K562 (cell line): ENCODE results near the gene SS18L1. TPM values are rescaled to one million over a fixed set of nuclear protein-coding genes. Genes with fewer than 3 reads are reported as not detected.

Experiments
- ATAC-seq: fragments of 200-7000 bp; cut with Tn5 transposase; 3 replicates; pipeline ENCODE4 v1.9.1; 2020; ENCODE audit warnings: moderate library complexity
- BruUV-seq: library from RNA; stranded (reverse); fragments of 400-500 nt; replicated peaks from 2 replicates; lab custom pipeline; 2021; lab: Mats Ljungman, UMichigan
- CTCF ChIA-PET: fragments of 300-600 bp; formaldehyde crosslinking; extraction: SDS; loops from one replicate; lab custom pipeline; 2021; ENCODE audit warnings: low intra/inter-chr PET ratio; lab: Yijun Ruan, JAX
- POLR2A ChIA-PET: fragments of 300-600, 350-650 bp; sonication (Branson Sonifier 250); formaldehyde crosslinking; extraction: SDS; loops from one replicate; lab custom pipeline; 2021; ENCODE audit warnings: antibody characterized with exemption, inconsistent platforms; lab: Yijun Ruan, JAX
- DNase-seq, 4 experiments: peaks; one replicate each; pipeline versions ENCODE4 v3.0.0 to v3.0.0-alpha.2; 2011 to 2018; ENCODE audit warnings: low spot score in 3 of 4, mixed read lengths in 3 of 4; ENCODE audit errors: extremely low read depth in 1 of 4
- FAIRE-seq: peaks from 2 replicates; lab custom pipeline; 2011; peaks lifted over from hg19 to GRCh38; lab: Jason Lieb, UNC
- H2AFZ ChIP-seq: 2 replicates; pipeline ENCODE4 v1.6.0; 2011; ENCODE audit warnings: low read depth, low read length, control low read depth, inconsistent platforms
- H3K27ac ChIP-seq: fragments of 200-600 bp; 3 replicates; pipeline ENCODE4 v1.8.0; 2011; ENCODE audit warnings: low read depth, mild to moderate bottlenecking, control low read depth, inconsistent platforms, low read length, moderate library complexity, mixed read lengths; ENCODE audit errors: extremely low read depth
- H3K27me3 ChIP-seq, 2 experiments: fragments of 300-600 bp in 1 of 2; 2 replicates in 1 of 2; 3 replicates in 1 of 2; pipeline versions ENCODE4 v1.6.0 to v1.8.0; 2011; ENCODE audit warnings: inconsistent platforms in 2 of 2, low read length in 2 of 2, mild to moderate bottlenecking in 1 of 2, mixed read lengths in 1 of 2, moderate library complexity in 1 of 2; ENCODE audit not compliant: control insufficient read depth in 2 of 2, insufficient read depth in 2 of 2
- H3K36me3 ChIP-seq: fragments of 300-600 bp; 3 replicates; pipeline ENCODE4 v1.8.0; 2011; ENCODE audit warnings: mild to moderate bottlenecking, low read length, inconsistent platforms; ENCODE audit not compliant: control insufficient read depth, insufficient read depth
- H3K4me1 ChIP-seq, 2 experiments: fragments of 200-600 bp in 1 of 2; replicated peaks in 1 of 2; 2 replicates in 1 of 2; 3 replicates in 1 of 2; pipeline versions ENCODE4 v1.5.1 to v1.8.0; 2011; ENCODE audit warnings: inconsistent platforms in 2 of 2, low read length in 2 of 2, mild to moderate bottlenecking in 1 of 2, mixed read lengths in 1 of 2, moderate library complexity in 1 of 2; ENCODE audit not compliant: control insufficient read depth in 2 of 2, insufficient read depth in 2 of 2
- H3K4me2 ChIP-seq: 2 replicates; pipeline ENCODE4 v1.6.1; 2011; ENCODE audit warnings: low read length, control low read depth, inconsistent platforms, mixed read lengths; ENCODE audit not compliant: insufficient read depth
- H3K4me3 ChIP-seq: fragments of 200-600 bp; sonication (generic), shearing (Covaris generic); 2 replicates; pipeline ENCODE4 v1.5.1; 2016; ENCODE audit warnings: control low read depth, inconsistent platforms
- H3K79me2 ChIP-seq: fragments of 200-600 bp; 3 replicates; pipeline ENCODE4 v1.8.0; 2011; ENCODE audit warnings: low read length, inconsistent platforms; ENCODE audit not compliant: control insufficient read depth, insufficient read depth
- H3K9ac ChIP-seq, 2 experiments: 2 replicates each; pipeline versions ENCODE4 v1.6.0 to v1.6.1; 2011; ENCODE audit warnings: low read depth in 2 of 2, low read length in 2 of 2, control low read depth in 1 of 2, inconsistent platforms in 1 of 2, mild to moderate bottlenecking in 1 of 2, mixed read lengths in 1 of 2; ENCODE audit not compliant: insufficient read depth in 1 of 2
- H3K9me1 ChIP-seq: one replicate; pipeline ENCODE4 v1.6.0; 2011; ENCODE audit warnings: inconsistent platforms, mild to moderate bottlenecking, low read length, moderate library complexity; ENCODE audit not compliant: control insufficient read depth, insufficient read depth
- H3K9me3 ChIP-seq: replicated peaks from 2 replicates; pipeline ENCODE4 v1.5.1; 2011; ENCODE audit warnings: low read depth, low read length, inconsistent platforms; ENCODE audit not compliant: control insufficient read depth, insufficient read depth
- H4K20me1 ChIP-seq: replicated peaks from 2 replicates; pipeline ENCODE4 v1.6.1; 2011; ENCODE audit warnings: low read length, inconsistent platforms, mixed read lengths; ENCODE audit not compliant: control insufficient read depth, insufficient read depth
- ADNP ChIP-seq: fragments of 200-800 bp; sonication (Bioruptor generic); IDR thresholded peaks from 2 replicates; pipeline ENCODE4 v1.6.1; 2016; ENCODE audit warnings: missing genetic modification characterization, missing compliant biosample characterization
- COPS2 ChIP-seq: fragments of 450-650 bp; conservative IDR thresholded peaks from 2 replicates; pipeline ENCODE4 v1.6.1; 2016; ENCODE audit warnings: mild to moderate bottlenecking, moderate library complexity
- DPF2 ChIP-seq: fragments of 450-650 bp; IDR thresholded peaks from 2 replicates; pipeline ENCODE4 v1.6.1; 2016
- E2F6 ChIP-seq, 2 experiments: IDR thresholded peaks; 2 replicates each; pipeline ENCODE4 v1.6.1; 2011; ENCODE audit warnings: borderline replicate concordance in 1 of 2, control low read depth in 1 of 2, low read depth in 1 of 2, low read length in 1 of 2, mild to moderate bottlenecking in 1 of 2, mixed read lengths in 1 of 2, moderate library complexity in 1 of 2; ENCODE audit not compliant: insufficient read depth in 1 of 2, insufficient read length in 1 of 2, poor library complexity in 1 of 2, severe bottlenecking in 1 of 2; ENCODE audit errors: extremely low read depth in 1 of 2
- ESRRB ChIP-seq: fragments of 250-450 bp; sonication (Bioruptor Pico); IDR thresholded peaks from 2 replicates; pipeline ENCODE4 v1.5.0; 2020; ENCODE audit warnings: mild to moderate bottlenecking, moderate library complexity, borderline replicate concordance
- HDGF ChIP-seq: fragments of 450-650 bp; IDR thresholded peaks from 2 replicates; pipeline ENCODE4 v1.6.1; 2016
- JUN ChIP-seq, 2 experiments: sonication (generic) in 1 of 2; formaldehyde crosslinking in 1 of 2; IDR thresholded peaks; 2 replicates each; pipeline versions ENCODE4 v1.6.1 to v1.8.0; 2012 to 2022; ENCODE audit warnings: borderline replicate concordance in 2 of 2, mild to moderate bottlenecking in 2 of 2, improper control_type of control experiment in 1 of 2, low read depth in 1 of 2, low read length in 1 of 2, missing genetic modification reagents in 1 of 2
- L3MBTL2 ChIP-seq: fragments of 450-650 bp; IDR thresholded peaks from 2 replicates; pipeline ENCODE4 v1.6.1; 2016; ENCODE audit warnings: mild to moderate bottlenecking, moderate library complexity
- MEF2D ChIP-seq: conservative IDR thresholded peaks from 2 replicates; pipeline ENCODE4 v1.6.1; 2016; ENCODE audit warnings: low read depth, missing genetic modification characterization, missing compliant biosample characterization
- NFXL1 ChIP-seq: fragments of 450-650 bp; formaldehyde crosslinking; IDR thresholded peaks from 2 replicates; pipeline ENCODE4 v1.4.0; 2021; ENCODE audit warnings: mild to moderate bottlenecking
- STAT5A ChIP-seq: IDR thresholded peaks from 2 replicates; pipeline ENCODE4 v1.6.1; 2012; ENCODE audit warnings: low read length, inconsistent platforms, borderline replicate concordance
- TAL1 ChIP-seq: fragments of 450-650 bp; IDR thresholded peaks from 2 replicates; pipeline ENCODE4 v1.6.1; 2016; ENCODE audit warnings: mild to moderate bottlenecking
- TBL1XR1 ChIP-seq, 2 experiments: IDR thresholded peaks; 2 replicates each; pipeline ENCODE4 v1.6.1; 2012; ENCODE audit warnings: improper control_type of control experiment in 2 of 2, low read length in 2 of 2, mild to moderate bottlenecking in 1 of 2
- TEAD4 ChIP-seq, 2 experiments: sonication (generic) in 1 of 2; formaldehyde crosslinking in 1 of 2; IDR thresholded peaks; 2 replicates each; pipeline versions ENCODE4 v1.6.1 to v1.8.0; 2012 to 2022; ENCODE audit warnings: borderline replicate concordance in 1 of 2, inconsistent platforms in 1 of 2, low read length in 1 of 2, mild to moderate bottlenecking in 1 of 2, missing genetic modification reagents in 1 of 2
- TRIM28 ChIP-seq: fragments of 450-650 bp; IDR thresholded peaks from 2 replicates; pipeline ENCODE4 v1.6.1; 2017
- WHSC1 ChIP-seq: IDR thresholded peaks from one replicate; pipeline ENCODE4 v1.6.1; 2012; ENCODE audit warnings: low read length, control low read depth, inconsistent platforms
- XRCC5 ChIP-seq: fragments of 200-400 bp; formaldehyde crosslinking; IDR thresholded peaks from 2 replicates; pipeline ENCODE4 v1.6.1; 2017; ENCODE audit warnings: low read depth, mild to moderate bottlenecking, low read length
- WGBS: fragments of 100-300 bp; shearing (Covaris generic); methylation state at CpG from one replicate; pipeline ENCODE4 v1.1.6; 2016; ENCODE audit warnings: low coverage, mixed read lengths; ENCODE audit not compliant: insufficient coverage; ENCODE audit errors: missing lambda C conversion rate; 5-methylcytosine and 5-hydroxymethylcytosine counted together
- in situ Hi-C: fragments of 300-500 bp; cut with MboI; formaldehyde crosslinking; loops from 4 replicates; pipeline ENCODE4 v1.15.0; 2018; ENCODE audit warnings: inconsistent platforms, mixed read lengths
- intact Hi-C: fragments of 100-400 bp; cut with micrococcal nuclease; formaldehyde crosslinking; loops from 2 replicates; pipeline ENCODE4 v1.14.2; 2022
- polyA plus RNA-seq, 8 experiments: library from polyadenylated mRNA; depleted of rRNA in 4 of 8; stranded (reverse) in 5 of 8; unstranded in 3 of 8; fragments of >200 nt; fragmentation: Nextera tagmentation in 2 of 8; fragmentation: Illumina TruSeq in 1 of 8; extraction: Ambion mirVana in 2 of 8; extraction: Trizol in 1 of 8; gene quantifications; 2 replicates each; pipeline versions ENCODE4 v1.2.1 to v1.2.3, GENCODE V29; 2011 to 2014; ENCODE audit warnings: inconsistent platforms in 1 of 8, missing spikeins in 1 of 8
- total RNA-seq, 7 experiments: library from RNA; depleted of rRNA in 6 of 7; stranded (reverse); fragments of >200 nt in 6 of 7; fragmentation: Illumina TruSeq in 2 of 7; extraction: Trizol in 2 of 7; gene quantifications; 2 replicates each; pipeline versions ENCODE4 v1.2.1 to v1.2.3, GENCODE V29; 2011 to 2021; ENCODE audit warnings: low replicate concordance in 1 of 7
- TF ChIP-seq, protein P1 (sequence below), 2 experiments: IDR thresholded peaks in 1 of 2; conservative IDR thresholded peaks in 1 of 2; 2 replicates each; pipeline ENCODE4 v1.6.1; 2016; ENCODE audit warnings: low read depth in 2 of 2, mild to moderate bottlenecking in 1 of 2, missing compliant biosample characterization in 1 of 2, missing genetic modification characterization in 1 of 2, moderate library complexity in 1 of 2
- TF ChIP-seq, protein P2 (sequence below): fragments of 250-450 bp; sonication (Bioruptor Pico); IDR thresholded peaks from 2 replicates; pipeline ENCODE4 v1.4.0; 2020

SS18L1 gene
- total and polyA plus RNA-seq, 9 of the 15 experiments (the other 6 are each of a cell fraction or from before 2014, with no cell fraction given) = 2.7 to 28.3 (median 15.1) TPM

DNA sequence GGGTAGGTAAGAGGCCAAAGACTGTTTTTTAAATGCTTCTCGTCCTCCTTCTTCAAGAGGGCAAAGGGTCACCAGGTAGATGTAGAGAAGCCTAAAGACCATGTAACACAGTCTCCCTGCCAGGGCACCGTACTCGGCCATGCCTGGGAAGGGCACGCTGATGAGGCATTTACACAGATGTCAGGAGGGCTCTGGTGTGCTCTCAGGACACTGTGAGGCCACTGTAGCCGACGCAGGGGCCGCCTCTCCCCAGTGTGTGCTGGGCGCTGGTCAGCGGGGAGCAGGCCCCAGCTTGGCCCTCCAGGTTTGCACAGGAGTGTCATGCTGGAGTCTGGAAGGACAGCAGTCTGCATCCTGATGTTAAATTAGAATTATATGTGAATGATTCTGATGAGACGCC is 32.1 kb downstream of the SS18L1 start:
- peaks cover 67% of the 10 kb centered on the region; the same call in 1 of the 3 replicates for H3K36me3 ChIP-seq
- WGBS = 89% methylated on average over 6 of the region's 10 CpGs
- ChIA-PET CTCF (no interaction called here), POLR2A (interaction anchor here (0.7 kb wide), 1 partner anchor 1548 kb away, joined by 3 read pairs; no protein-coding TSS in a partner anchor)
- H3K9ac ChIP-seq = no peak overlapping the region; a peak in 1 of 4 replicates
- in situ Hi-C loops = no loop called here
- no peaks in the 10 kb centered on the region for H3K9me3 ChIP-seq
- intact Hi-C loops = no loop called here
- no peak overlapping the region for H3K27ac ChIP-seq
- BruUV-seq = no TSS peak
- H3K79me2 ChIP-seq = no peaks in the 10 kb centered on the region
- no peaks in the 10 kb centered on the region for H3K4me1 ChIP-seq
- no peaks in the 10 kb centered on the region for H3K27me3 ChIP-seq
- TF ChIP-seq STAT5A (no peak), HDGF (no peak), E2F6 (IDR thresholded peaks at IDR 0.05; ENCODE audit: borderline replicate concordance in 1 of 2, extremely low read depth in 1 of 2, insufficient read depth in 1 of 2, insufficient read length in 1 of 2, low read depth in 1 of 2, low read length in 1 of 2, poor library complexity in 1 of 2, severe bottlenecking in 1 of 2) (no peak), ADNP (no peak), ESRRB (CRISPR knock-in tag) (no peak), MEF2D (tag) (no peak), NFXL1 (CRISPR knock-in tag) (no peak), XRCC5 (no peak), TEAD4 (IDR thresholded peaks at IDR 0.05; ENCODE audit: low read length) (no peak), TEAD4 (CRISPR knock-in tag; IDR thresholded peaks at IDR 0.05; ENCODE audit: borderline replicate concordance) (no peak), JUN (IDR thresholded peaks at IDR 0.05; ENCODE audit: borderline replicate concordance, low read depth, low read length) (no peak), JUN (CRISPR knock-in tag; IDR thresholded peaks at IDR 0.05; ENCODE audit: borderline replicate concordance) (no peak), TBL1XR1 (IDR thresholded peaks at IDR 0.05; ENCODE audit: low read length in 2 of 2) (no peak), COPS2 (no peak), L3MBTL2 (no peak), WHSC1 (no peak), DPF2 (no peak), TAL1 (no peak), TRIM28 (no peak)
- TF ChIP-seq, protein P1, sequence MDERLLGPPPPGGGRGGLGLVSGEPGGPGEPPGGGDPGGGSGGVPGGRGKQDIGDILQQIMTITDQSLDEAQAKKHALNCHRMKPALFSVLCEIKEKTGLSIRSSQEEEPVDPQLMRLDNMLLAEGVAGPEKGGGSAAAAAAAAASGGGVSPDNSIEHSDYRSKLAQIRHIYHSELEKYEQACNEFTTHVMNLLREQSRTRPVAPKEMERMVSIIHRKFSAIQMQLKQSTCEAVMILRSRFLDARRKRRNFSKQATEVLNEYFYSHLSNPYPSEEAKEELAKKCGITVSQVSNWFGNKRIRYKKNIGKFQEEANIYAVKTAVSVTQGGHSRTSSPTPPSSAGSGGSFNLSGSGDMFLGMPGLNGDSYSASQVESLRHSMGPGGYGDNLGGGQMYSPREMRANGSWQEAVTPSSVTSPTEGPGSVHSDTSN (CRISPR knock-in tag; IDR thresholded peaks at IDR 0.05; ENCODE audit: low read depth) = no peak
- TF ChIP-seq, protein P1 (tag; conservative IDR thresholded peaks at IDR 0.05; ENCODE audit: low read depth) = no peak
- TF ChIP-seq, protein P2, sequence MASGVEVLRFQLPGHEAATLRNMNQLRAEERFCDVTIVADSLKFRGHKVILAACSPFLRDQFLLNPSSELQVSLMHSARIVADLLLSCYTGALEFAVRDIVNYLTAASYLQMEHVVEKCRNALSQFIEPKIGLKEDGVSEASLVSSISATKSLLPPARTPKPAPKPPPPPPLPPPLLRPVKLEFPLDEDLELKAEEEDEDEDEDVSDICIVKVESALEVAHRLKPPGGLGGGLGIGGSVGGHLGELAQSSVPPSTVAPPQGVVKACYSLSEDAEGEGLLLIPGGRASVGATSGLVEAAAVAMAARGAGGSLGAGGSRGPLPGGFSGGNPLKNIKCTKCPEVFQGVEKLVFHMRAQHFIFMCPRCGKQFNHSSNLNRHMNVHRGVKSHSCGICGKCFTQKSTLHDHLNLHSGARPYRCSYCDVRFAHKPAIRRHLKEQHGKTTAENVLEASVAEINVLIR (CRISPR knock-in tag) = no peak
- no peaks in the 10 kb centered on the region for H3K9me1 ChIP-seq
- no peak overlapping the region for H2AFZ ChIP-seq
- FAIRE-seq = no peak
- no peak for DNase-seq
- H3K4me3 ChIP-seq = no peak overlapping the region
- ATAC-seq = no peak
- no peaks in the 10 kb centered on the region for H4K20me1 ChIP-seq
- no peak overlapping the region for H3K4me2 ChIP-seq
